ENCODE data around the gene LSM14A.

LSM14A gene

GRCh38 chr19:34259367-34260095 is 87.2 kb downstream of the LSM14A start:
- DNase-seq: no peak

GRCh38 chr19:34260771-34261173 is 88.5 kb downstream of the LSM14A start:
- DNase-seq: no peak

- DNase-seq: no peak
Measured at GRCh38 chr19:34261334-34262109, 89.2 kb downstream of the LSM14A start.

- no peak for DNase-seq
Measured at GRCh38 chr19:34263745-34264237, 91.5 kb downstream of the LSM14A start.

- no peak for DNase-seq
Measured at GRCh38 chr19:34265221-34265650, 92.9 kb downstream of the LSM14A start.

- no peak for DNase-seq
Measured at GRCh38 chr19:34269081-34269480, 96.8 kb downstream of the LSM14A start.

- no peak for DNase-seq
Measured at GRCh38 chr19:34269489-34269888, 97.2 kb downstream of the LSM14A start.

GRCh38 chr19:34269968-34270621 is 97.8 kb downstream of the LSM14A start:
- peak; percentile 76 for DNase-seq

- no peak for DNase-seq
Measured at GRCh38 chr19:34273121-34273520, 100.8 kb downstream of the LSM14A start.

GRCh38 chr19:34274284-34274826 is 102.1 kb downstream of the LSM14A start:
- DNase-seq: no peak

- DNase-seq: no peak
Measured at GRCh38 chr19:34274827-34275625, 102.7 kb downstream of the LSM14A start.

GRCh38 chr19:34275705-34276104 is 103.4 kb downstream of the LSM14A start:
- no peak for DNase-seq

- no peak for DNase-seq
Measured at GRCh38 chr19:34276614-34277013, 104.3 kb downstream of the LSM14A start.

GRCh38 chr19:34277244-34277643 is 104.9 kb downstream of the LSM14A start:
- no peak for DNase-seq

GRCh38 chr19:34278783-34279182 is 106.5 kb downstream of the LSM14A start:
- DNase-seq: no peak
